Prostate gland (tissue), 2 donors: ENCODE data around the gene MEAK7.

Experiments used
- POLR2AphosphoS5 ChIP-seq: sonication (generic); formaldehyde crosslinking; IDR thresholded peaks from one replicate; pipeline ENCODE4 v1.6.1; 2017; ENCODE audit warnings: antibody characterized with exemption
- TF ChIP-seq, protein P1 (sequence below), 4 experiments: fragments of 200-600 bp in 2 of 4; fragments of 450-650 bp in 2 of 4; sonication (generic) in 2 of 4; IDR thresholded peaks; 1 replicate in 3 of 4; 2 replicates in 1 of 4; pipeline ENCODE4 v1.5.1; 2016 to 2019; ENCODE audit warnings: antibody characterized with exemption in 4 of 4, mild to moderate bottlenecking in 2 of 4, moderate library complexity in 2 of 4

DNA sequence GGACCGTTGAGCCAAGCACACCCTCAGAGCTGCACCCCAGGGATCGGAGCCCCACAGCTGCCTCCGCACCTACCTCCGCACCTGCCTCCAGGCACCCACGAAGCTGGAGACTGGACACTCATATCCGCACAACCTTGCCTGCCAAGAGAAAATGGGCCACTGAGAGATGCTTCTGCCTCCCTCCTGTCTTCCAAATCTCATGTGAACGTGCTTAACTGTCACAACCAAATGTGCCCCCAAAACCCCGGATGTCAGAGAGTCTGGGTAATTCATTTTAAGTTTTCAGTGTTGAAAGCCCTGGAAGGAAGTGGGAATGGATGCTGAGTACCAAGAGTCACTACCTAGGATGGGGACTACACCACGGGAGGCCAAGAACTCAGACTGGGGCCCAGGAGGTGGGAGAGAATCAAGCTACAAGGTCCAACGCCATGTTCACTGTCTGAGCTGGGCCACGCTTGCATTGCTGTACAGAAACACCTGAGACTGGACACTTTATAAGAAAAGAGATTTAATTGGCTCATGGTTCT is 49.5 kb upstream of the MEAK7 start:
- TF ChIP-seq, protein P1, sequence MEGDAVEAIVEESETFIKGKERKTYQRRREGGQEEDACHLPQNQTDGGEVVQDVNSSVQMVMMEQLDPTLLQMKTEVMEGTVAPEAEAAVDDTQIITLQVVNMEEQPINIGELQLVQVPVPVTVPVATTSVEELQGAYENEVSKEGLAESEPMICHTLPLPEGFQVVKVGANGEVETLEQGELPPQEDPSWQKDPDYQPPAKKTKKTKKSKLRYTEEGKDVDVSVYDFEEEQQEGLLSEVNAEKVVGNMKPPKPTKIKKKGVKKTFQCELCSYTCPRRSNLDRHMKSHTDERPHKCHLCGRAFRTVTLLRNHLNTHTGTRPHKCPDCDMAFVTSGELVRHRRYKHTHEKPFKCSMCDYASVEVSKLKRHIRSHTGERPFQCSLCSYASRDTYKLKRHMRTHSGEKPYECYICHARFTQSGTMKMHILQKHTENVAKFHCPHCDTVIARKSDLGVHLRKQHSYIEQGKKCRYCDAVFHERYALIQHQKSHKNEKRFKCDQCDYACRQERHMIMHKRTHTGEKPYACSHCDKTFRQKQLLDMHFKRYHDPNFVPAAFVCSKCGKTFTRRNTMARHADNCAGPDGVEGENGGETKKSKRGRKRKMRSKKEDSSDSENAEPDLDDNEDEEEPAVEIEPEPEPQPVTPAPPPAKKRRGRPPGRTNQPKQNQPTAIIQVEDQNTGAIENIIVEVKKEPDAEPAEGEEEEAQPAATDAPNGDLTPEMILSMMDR (IDR thresholded peaks at IDR 0.05): no peak
- no peak for TF ChIP-seq POLR2AphosphoS5
